SK-N-SH treated with all-trans-retinoic acid at 6 μM for 48 hours (cell line): ENCODE results near the gene TUB.

ENCODE experiments used
- ARNTL ChIP-seq: fragments of 450-650 bp; formaldehyde crosslinking; IDR thresholded peaks from 2 replicates; pipeline ENCODE4 v1.5.0; 2020; ENCODE audit warnings: low read depth, mild to moderate bottlenecking, moderate library complexity, borderline replicate concordance
- CREB5 ChIP-seq: fragments of 250-450 bp; sonication (Bioruptor Pico); IDR thresholded peaks from 2 replicates; pipeline ENCODE4 v1.5.1; 2020; ENCODE audit warnings: low read depth, mild to moderate bottlenecking, moderate library complexity
- GLIS3 ChIP-seq: fragments of 250-450 bp; sonication (Bioruptor Pico); IDR thresholded peaks from 2 replicates; pipeline ENCODE4 v1.5.0; 2020; ENCODE audit warnings: mild to moderate bottlenecking, moderate library complexity
- ISL1 ChIP-seq: fragments of 250-450 bp; sonication (Bioruptor Pico); IDR thresholded peaks from 2 replicates; pipeline ENCODE4 v2.1.2; 2022; ENCODE audit warnings: mild to moderate bottlenecking, moderate library complexity
- PATZ1 ChIP-seq: fragments of 250-450 bp; sonication (Bioruptor Pico); IDR thresholded peaks from 2 replicates; pipeline ENCODE4 v1.8.0; 2020; ENCODE audit warnings: mild to moderate bottlenecking, moderate library complexity, borderline replicate concordance
- PPARA ChIP-seq: fragments of 250-450 bp; sonication (Bioruptor Pico); IDR thresholded peaks from 2 replicates; pipeline ENCODE4 v1.5.0; 2020; ENCODE audit warnings: mild to moderate bottlenecking, borderline replicate concordance
- ZC3H10 ChIP-seq: fragments of 250-450 bp; sonication (Bioruptor Pico); IDR thresholded peaks from 2 replicates; pipeline ENCODE4 v1.5.1; 2021; ENCODE audit warnings: mild to moderate bottlenecking, moderate library complexity
- ZFP3 ChIP-seq: fragments of 250-450 bp; sonication (Bioruptor Pico); IDR thresholded peaks from 2 replicates; pipeline ENCODE4 v1.5.0; 2020; ENCODE audit warnings: mild to moderate bottlenecking, moderate library complexity
- ZNF565 ChIP-seq: fragments of 450-650 bp; formaldehyde crosslinking; conservative IDR thresholded peaks from 2 replicates; pipeline ENCODE4 v1.5.0; 2020; ENCODE audit warnings: low read depth, mild to moderate bottlenecking, moderate library complexity
- ZNF70 ChIP-seq: fragments of 450-650 bp; formaldehyde crosslinking; IDR thresholded peaks from 2 replicates; pipeline ENCODE4 v1.5.0; 2020; ENCODE audit warnings: mild to moderate bottlenecking, moderate library complexity
- TF ChIP-seq, protein P1 (sequence below): fragments of 250-450 bp; sonication (Bioruptor Pico); IDR thresholded peaks from 2 replicates; pipeline ENCODE4 v1.8.0; 2021; ENCODE audit warnings: low read depth, mild to moderate bottlenecking, moderate library complexity, borderline replicate concordance

DNA sequence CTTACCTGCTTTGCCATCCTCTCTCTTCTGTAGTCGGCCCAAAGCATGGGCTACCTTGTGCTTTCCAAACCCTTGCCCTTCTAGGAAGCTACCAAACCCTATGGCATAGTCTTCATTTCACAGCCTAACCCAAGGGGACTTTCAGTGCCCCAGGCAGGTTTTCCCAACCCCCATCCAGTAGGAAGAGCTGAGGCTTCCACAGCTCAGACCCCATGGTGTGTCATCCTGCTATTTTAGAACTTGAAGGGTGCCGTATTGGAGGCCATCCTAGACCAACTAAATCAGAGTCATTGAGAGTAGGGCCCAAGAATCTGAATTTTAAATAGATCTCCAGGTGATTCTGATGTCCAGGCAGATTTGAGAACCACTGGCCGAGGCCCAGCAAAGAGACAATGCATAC lies 31.9 kb upstream of the TUB start:
- TF ChIP-seq ZFP3 (CRISPR knock-in tag) (no peak), GLIS3 (CRISPR knock-in tag) (no peak), PATZ1 (no peak), ZNF70 (CRISPR knock-in tag) (no peak), PPARA (no peak), ZNF565 (CRISPR knock-in tag) (no peak), CREB5 (no peak), ISL1 (CRISPR knock-in tag) (no peak), ARNTL (CRISPR knock-in tag) (no peak), ZC3H10 (CRISPR knock-in tag) (no peak)
- TF ChIP-seq, protein P1, sequence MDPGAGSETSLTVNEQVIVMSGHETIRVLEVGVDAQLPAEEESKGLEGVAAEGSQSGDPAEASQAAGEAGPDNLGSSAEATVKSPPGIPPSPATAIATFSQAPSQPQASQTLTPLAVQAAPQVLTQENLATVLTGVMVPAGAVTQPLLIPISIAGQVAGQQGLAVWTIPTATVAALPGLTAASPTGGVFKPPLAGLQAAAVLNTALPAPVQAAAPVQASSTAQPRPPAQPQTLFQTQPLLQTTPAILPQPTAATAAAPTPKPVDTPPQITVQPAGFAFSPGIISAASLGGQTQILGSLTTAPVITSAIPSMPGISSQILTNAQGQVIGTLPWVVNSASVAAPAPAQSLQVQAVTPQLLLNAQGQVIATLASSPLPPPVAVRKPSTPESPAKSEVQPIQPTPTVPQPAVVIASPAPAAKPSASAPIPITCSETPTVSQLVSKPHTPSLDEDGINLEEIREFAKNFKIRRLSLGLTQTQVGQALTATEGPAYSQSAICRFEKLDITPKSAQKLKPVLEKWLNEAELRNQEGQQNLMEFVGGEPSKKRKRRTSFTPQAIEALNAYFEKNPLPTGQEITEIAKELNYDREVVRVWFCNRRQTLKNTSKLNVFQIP: no peak
